Endodermal cell (in vitro differentiated cells): ENCODE results near the gene FZD1. TPM values are rescaled to one million over a fixed set of nuclear protein-coding genes. Genes with fewer than 3 reads are reported as not detected.

Experiments used
- DNase-seq: peaks from one replicate; pipeline ENCODE4 v3.0.0-alpha.2; 2017
- H3K27ac ChIP-seq: 2 replicates; pipeline ENCODE4 v1.5.1; 2013; ENCODE audit warnings: mild to moderate bottlenecking, low read depth, low read length, moderate library complexity
- H3K27me3 ChIP-seq: 2 replicates; pipeline ENCODE4 v1.6.1; 2013; ENCODE audit warnings: mild to moderate bottlenecking, low read length, moderate library complexity; ENCODE audit not compliant: insufficient read depth, control insufficient read depth, poor library complexity, severe bottlenecking
- H3K36me3 ChIP-seq: 2 replicates; pipeline ENCODE4 v1.7.0; 2013; ENCODE audit warnings: mild to moderate bottlenecking, low read length, moderate library complexity; ENCODE audit not compliant: control insufficient read depth, insufficient read depth
- H3K4me1 ChIP-seq: one replicate; pipeline ENCODE4 v1.7.0; 2013; ENCODE audit warnings: low read length; ENCODE audit not compliant: control insufficient read depth, insufficient read depth
- H3K4me3 ChIP-seq: 2 replicates; pipeline ENCODE4 v1.5.1; 2013; ENCODE audit warnings: mild to moderate bottlenecking, low read length, moderate library complexity
- H3K9ac ChIP-seq: 2 replicates; pipeline ENCODE4 v1.6.1; 2013; ENCODE audit warnings: mild to moderate bottlenecking, low read length, moderate library complexity; ENCODE audit not compliant: poor library complexity, severe bottlenecking; ENCODE audit errors: extremely low read depth
- H3K9me3 ChIP-seq: 2 replicates; pipeline ENCODE4 v1.6.1; 2013; ENCODE audit warnings: mild to moderate bottlenecking, low read length, moderate library complexity; ENCODE audit not compliant: control insufficient read depth
- H3K27ac Mint-ChIP-seq: 2 replicates; pipeline ENCODE4 v1.8.0; 2020; ENCODE audit warnings: mixed read lengths
- H3K27me3 Mint-ChIP-seq: 2 replicates; pipeline ENCODE4 v1.8.0; 2021; ENCODE audit warnings: mild to moderate bottlenecking, mixed read lengths; ENCODE audit not compliant: insufficient read depth
- H3K36me3 Mint-ChIP-seq: 2 replicates; pipeline ENCODE4 v1.8.0; 2020; ENCODE audit warnings: low read depth, mixed read lengths
- H3K4me1 Mint-ChIP-seq: 2 replicates; pipeline ENCODE4 v1.8.0; 2020; ENCODE audit warnings: mixed read lengths
- H3K4me3 Mint-ChIP-seq: 2 replicates; pipeline ENCODE4 v1.8.0; 2020; ENCODE audit warnings: mild to moderate bottlenecking, moderate library complexity, mixed read lengths
- H3K9me3 Mint-ChIP-seq: 2 replicates; pipeline ENCODE4 v1.8.0; 2020; ENCODE audit warnings: mild to moderate bottlenecking, mixed read lengths
- CTCF ChIP-seq: fragments of 200-600 bp; sonication (generic); conservative IDR thresholded peaks from 2 replicates; pipeline ENCODE4 v1.5.0; 2021; ENCODE audit warnings: antibody characterized with exemption, mild to moderate bottlenecking
- WGBS, 2 experiments: methylation state at CpG; one replicate each; pipeline versions ENCODE4 v1.1.5 to v1.1.7; 2013; ENCODE audit warnings: missing lambda C conversion rate in 2 of 2, mixed read lengths in 1 of 2; ENCODE audit not compliant: insufficient coverage in 1 of 2, insufficient read length in 1 of 2; 5-methylcytosine and 5-hydroxymethylcytosine counted together
- total RNA-seq, 2 donors: library from RNA; stranded (reverse); fragmentation: NEBNext Ultra II Directional in 1 of 2; extraction: Animal tissue kit (Norgen Biotek cat#: 25700) in 1 of 2; gene quantifications; 2 replicates in 1 of 2; 3 replicates in 1 of 2; pipeline ENCODE4 v1.2.1, GENCODE V29; 2021

The FZD1 gene
- total RNA-seq, 2 donors from 2014 or later: 2.5 to 4.7 TPM

GRCh38 chr7:91270372-91270771 is 6.1 kb downstream of the FZD1 start:
- H3K4me1 ChIP-seq: peaks cover 4% of the 10 kb centered on the region
- H3K27ac Mint-ChIP-seq: no peak overlapping the region
- no peaks in the 10 kb centered on the region for H3K9me3 ChIP-seq
- no peak overlapping the region for H3K4me3 ChIP-seq
- WGBS, 2 experiments: 85 to 96% methylated on average over 3 of the region's 3 CpGs
- no peak overlapping the region for H3K9ac ChIP-seq
- no peak overlapping the region for H3K27ac ChIP-seq
- H3K36me3 Mint-ChIP-seq: no peaks in the 10 kb centered on the region
- DNase-seq: no peak
- no peaks in the 10 kb centered on the region for H3K9me3 Mint-ChIP-seq
- H3K36me3 ChIP-seq: no peaks in the 10 kb centered on the region
- no peak for TF ChIP-seq CTCF
- H3K27me3 ChIP-seq: peaks cover 53% of the 10 kb centered on the region
- no peak overlapping the region for H3K4me3 Mint-ChIP-seq
- H3K27me3 Mint-ChIP-seq: peaks cover 57% of the 10 kb centered on the region
- H3K4me1 Mint-ChIP-seq: peaks cover 10% of the 10 kb centered on the region

- Histone ChIP-seq H3K27ac (no peak overlapping the region), H3K9ac (no peak overlapping the region), H3K4me1 (peaks cover 7% of the 10 kb centered on the region), H3K27me3 (peaks cover 34% of the 10 kb centered on the region), H3K36me3 (no peaks in the 10 kb centered on the region), H3K4me3 (no peak overlapping the region), H3K9me3 (peaks cover 5% of the 10 kb centered on the region)
- no peak for DNase-seq
- H3K27me3 Mint-ChIP-seq: peaks cover 34% of the 10 kb centered on the region
- no peaks in the 10 kb centered on the region for H3K9me3 Mint-ChIP-seq
- H3K4me1 Mint-ChIP-seq: no peaks in the 10 kb centered on the region
- no peak for TF ChIP-seq CTCF
- H3K27ac Mint-ChIP-seq: no peak overlapping the region
- no peak overlapping the region for H3K4me3 Mint-ChIP-seq
- no peaks in the 10 kb centered on the region for H3K36me3 Mint-ChIP-seq
Measured at GRCh38 chr7:91276909-91277308, 12.7 kb downstream of the FZD1 start.

- H3K27ac ChIP-seq: no peak overlapping the region
- Mint-ChIP-seq H3K36me3 (no peaks in the 10 kb centered on the region), H3K9me3 (no peaks in the 10 kb centered on the region), H3K4me1 (no peaks in the 10 kb centered on the region), H3K27ac (no peak overlapping the region), H3K4me3 (no peak overlapping the region), H3K27me3 (peaks cover 46% of the 10 kb centered on the region)
- peak overlapping the region; percentile 32 for H3K4me3 ChIP-seq
- peaks cover 34% of the 10 kb centered on the region for H3K27me3 ChIP-seq
- TF ChIP-seq CTCF: no peak
- DNase-seq: peak; percentile 70
- no peaks in the 10 kb centered on the region for H3K36me3 ChIP-seq
- peaks cover 7% of the 10 kb centered on the region for H3K9me3 ChIP-seq
- peaks cover 13% of the 10 kb centered on the region for H3K4me1 ChIP-seq
- WGBS, 2 experiments: 4% methylated on average over 1 of the region's 1 CpG; no CpG with 5 or more reads in 1 of the 2 experiments
- H3K9ac ChIP-seq: no peak overlapping the region
Measured at GRCh38 chr7:91280185-91280584, 16.0 kb downstream of the FZD1 start.
